DOHH2 (cell line): ENCODE results near the gene DSCAML1.

Experiments
- H3F3A ChIP-seq: fragments of 200-600 bp; sonication (generic), shearing (Covaris generic); 2 replicates; pipeline ENCODE4 v1.6.0; 2016; ENCODE audit warnings: antibody characterized with exemption, mild to moderate bottlenecking; ENCODE audit not compliant: control insufficient read depth, insufficient read depth
- H3K27ac ChIP-seq: fragments of 200-600 bp; sonication (generic); 2 replicates; pipeline ENCODE4 v1.5.1; 2014; ENCODE audit warnings: low read depth, mild to moderate bottlenecking, low read length, moderate library complexity
- H3K27me3 ChIP-seq: fragments of 200-600 bp; sonication (generic); 2 replicates; pipeline ENCODE4 v1.6.1; 2014; ENCODE audit warnings: mild to moderate bottlenecking, low read length, mixed read lengths; ENCODE audit not compliant: control insufficient read depth
- H3K36me3 ChIP-seq: fragments of 200-600 bp; sonication (generic); 2 replicates; pipeline ENCODE4 v1.6.1; 2014; ENCODE audit warnings: mild to moderate bottlenecking, low read length, moderate library complexity, mixed read lengths; ENCODE audit not compliant: control insufficient read depth
- H3K4me1 ChIP-seq: fragments of 200-600 bp; sonication (generic); 2 replicates; pipeline ENCODE4 v1.6.1; 2014; ENCODE audit warnings: mild to moderate bottlenecking, low read length, mixed read lengths; ENCODE audit not compliant: control insufficient read depth
- H3K4me2 ChIP-seq: fragments of 200-600 bp; sonication (generic); 2 replicates; pipeline ENCODE4 v1.6.0; 2014; ENCODE audit warnings: mild to moderate bottlenecking, low read length, moderate library complexity
- H3K4me3 ChIP-seq: fragments of 200-600 bp; sonication (generic); 2 replicates; pipeline ENCODE4 v1.5.1; 2014; ENCODE audit warnings: mild to moderate bottlenecking, low read length, mixed read lengths
- H3K79me2 ChIP-seq: fragments of 200-600 bp; sonication (generic); 2 replicates; pipeline ENCODE4 v1.6.1; 2014; ENCODE audit warnings: mild to moderate bottlenecking, low read length, mixed read lengths; ENCODE audit not compliant: control insufficient read depth
- H3K9me2 ChIP-seq: fragments of 200-600 bp; sonication (generic); replicated peaks from 2 replicates; pipeline ENCODE4 v1.6.1; 2014; ENCODE audit warnings: mild to moderate bottlenecking, low read length, mixed read lengths; ENCODE audit not compliant: control insufficient read depth
- H3K9me3 ChIP-seq: fragments of 200-600 bp; sonication (generic); 2 replicates; pipeline ENCODE4 v1.6.1; 2014; ENCODE audit warnings: antibody characterized with exemption, low read length, mixed read lengths; ENCODE audit not compliant: control insufficient read depth, insufficient read depth
- H4K20me1 ChIP-seq: fragments of 200-600 bp; sonication (generic); 2 replicates; pipeline ENCODE4 v1.6.0; 2014; ENCODE audit warnings: low read depth, mild to moderate bottlenecking, antibody characterized with exemption, low read length, moderate library complexity; ENCODE audit not compliant: control insufficient read depth, insufficient read depth
- EZH2phosphoT487 ChIP-seq: fragments of 200-600 bp; sonication (generic); IDR thresholded peaks from 2 replicates; pipeline ENCODE4 v1.6.1; 2017; ENCODE audit warnings: borderline replicate concordance, mild to moderate bottlenecking, antibody characterized with exemption, low read length, moderate library complexity, mixed read lengths
- TF ChIP-seq, protein P1 (sequence below): fragments of 200-600 bp; sonication (generic); IDR thresholded peaks from one replicate; pipeline ENCODE4 v1.5.1; 2014; ENCODE audit warnings: antibody characterized with exemption, mild to moderate bottlenecking, low read depth, low read length; ENCODE audit not compliant: poor library complexity, severe bottlenecking

The DSCAML1 gene

DNA sequence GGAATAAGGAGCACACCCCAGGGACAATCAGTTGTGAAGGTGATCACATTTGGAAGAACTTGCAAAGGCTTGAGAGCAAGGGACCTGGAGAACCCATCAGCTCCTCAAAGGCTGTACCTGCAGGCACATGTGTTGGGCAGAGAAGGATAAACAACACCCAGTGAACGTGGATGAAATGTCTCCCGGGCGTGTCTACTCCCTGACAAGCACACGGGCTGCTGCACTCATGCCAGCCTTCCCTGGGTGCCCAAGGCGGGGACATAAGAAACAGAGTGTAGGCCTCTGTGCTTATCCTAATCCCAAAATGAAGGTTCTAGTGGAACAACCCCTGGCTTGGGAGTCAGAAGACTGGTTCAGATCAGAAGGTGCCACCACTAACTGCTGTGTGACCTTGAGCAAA is 46.7 kb downstream of the DSCAML1 start:
- TF ChIP-seq, protein P1, sequence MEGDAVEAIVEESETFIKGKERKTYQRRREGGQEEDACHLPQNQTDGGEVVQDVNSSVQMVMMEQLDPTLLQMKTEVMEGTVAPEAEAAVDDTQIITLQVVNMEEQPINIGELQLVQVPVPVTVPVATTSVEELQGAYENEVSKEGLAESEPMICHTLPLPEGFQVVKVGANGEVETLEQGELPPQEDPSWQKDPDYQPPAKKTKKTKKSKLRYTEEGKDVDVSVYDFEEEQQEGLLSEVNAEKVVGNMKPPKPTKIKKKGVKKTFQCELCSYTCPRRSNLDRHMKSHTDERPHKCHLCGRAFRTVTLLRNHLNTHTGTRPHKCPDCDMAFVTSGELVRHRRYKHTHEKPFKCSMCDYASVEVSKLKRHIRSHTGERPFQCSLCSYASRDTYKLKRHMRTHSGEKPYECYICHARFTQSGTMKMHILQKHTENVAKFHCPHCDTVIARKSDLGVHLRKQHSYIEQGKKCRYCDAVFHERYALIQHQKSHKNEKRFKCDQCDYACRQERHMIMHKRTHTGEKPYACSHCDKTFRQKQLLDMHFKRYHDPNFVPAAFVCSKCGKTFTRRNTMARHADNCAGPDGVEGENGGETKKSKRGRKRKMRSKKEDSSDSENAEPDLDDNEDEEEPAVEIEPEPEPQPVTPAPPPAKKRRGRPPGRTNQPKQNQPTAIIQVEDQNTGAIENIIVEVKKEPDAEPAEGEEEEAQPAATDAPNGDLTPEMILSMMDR, result no peak
- TF ChIP-seq EZH2phosphoT487, result no peak
- Histone ChIP-seq H3K27ac (no peak overlapping the region), H3K36me3 (no peaks in the 10 kb centered on the region), H3K4me3 (no peak overlapping the region), H3K27me3 (peaks cover 13% of the 10 kb centered on the region), H3K79me2 (no peaks in the 10 kb centered on the region), H4K20me1 (no peaks in the 10 kb centered on the region), H3K9me2 (no peaks in the 10 kb centered on the region), H3K4me1 (no peaks in the 10 kb centered on the region), H3F3A (no peaks in the 10 kb centered on the region), H3K9me3 (no peaks in the 10 kb centered on the region), H3K4me2 (no peak overlapping the region)

DNA sequence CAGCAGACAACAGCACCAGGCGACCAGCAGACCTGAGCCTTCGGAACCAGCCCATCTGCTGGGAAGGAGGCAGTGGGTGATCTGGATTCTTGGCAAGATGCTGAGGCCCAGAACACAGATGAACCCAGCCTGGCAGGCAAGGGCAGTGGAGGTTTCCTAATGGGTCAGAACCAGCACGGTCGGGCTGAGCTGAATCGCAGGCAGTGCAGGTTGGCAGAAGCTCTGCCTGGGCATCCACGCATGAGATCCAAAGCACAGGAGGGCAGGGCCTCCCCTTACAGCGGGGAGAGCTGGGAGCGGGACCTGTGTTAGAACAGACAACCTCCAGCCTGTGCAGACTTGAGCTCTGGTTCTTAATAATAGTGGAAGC is 47.5 kb downstream of the DSCAML1 start:
- Histone ChIP-seq H3K27me3 (peaks cover 7% of the 10 kb centered on the region), H4K20me1 (no peaks in the 10 kb centered on the region), H3K27ac (no peak overlapping the region), H3K4me1 (no peaks in the 10 kb centered on the region), H3F3A (no peaks in the 10 kb centered on the region), H3K9me2 (no peaks in the 10 kb centered on the region), H3K9me3 (no peaks in the 10 kb centered on the region), H3K36me3 (no peaks in the 10 kb centered on the region), H3K79me2 (no peaks in the 10 kb centered on the region), H3K4me2 (no peak overlapping the region), H3K4me3 (no peak overlapping the region)
- TF ChIP-seq, protein P1, result no peak
- no peak for TF ChIP-seq EZH2phosphoT487

DNA sequence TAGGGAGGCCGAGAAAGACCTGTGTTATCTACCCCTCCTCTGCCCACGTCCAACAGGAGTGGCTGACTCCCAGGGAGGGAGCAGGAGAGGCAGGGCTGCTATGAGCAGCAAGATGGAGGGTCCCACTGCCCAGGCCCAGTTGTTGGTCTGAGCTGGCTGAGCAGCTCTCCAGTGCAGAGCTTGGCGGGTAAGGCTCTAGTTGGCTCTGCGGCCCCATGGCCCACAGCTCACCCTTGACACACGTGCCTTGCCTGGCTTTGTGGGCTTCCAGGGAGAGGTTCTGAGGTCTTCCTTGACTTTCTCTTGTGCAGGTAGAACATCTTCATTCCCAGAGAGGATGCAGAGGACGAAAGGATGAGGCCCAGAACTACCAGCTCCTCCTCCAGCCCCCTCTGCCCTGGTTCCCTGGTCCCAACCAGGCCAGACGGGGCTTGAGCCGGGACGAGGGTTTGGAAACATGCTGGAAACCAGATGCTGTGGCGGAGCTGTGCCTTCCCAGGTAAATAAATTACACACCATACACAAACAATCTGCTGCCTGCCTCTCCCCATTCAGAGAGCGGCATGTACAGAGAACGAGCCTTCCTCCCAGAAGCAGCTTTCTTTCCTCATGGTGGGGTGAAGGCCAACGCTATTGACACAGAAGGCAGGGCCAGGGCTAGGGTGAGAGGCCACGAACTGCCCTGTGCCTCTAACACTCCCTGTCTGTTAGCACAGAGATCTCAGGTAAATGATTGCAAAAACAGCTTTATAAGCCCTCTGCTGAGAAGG is 48.1 kb downstream of the DSCAML1 start:
- no peaks in the 10 kb centered on the region for H3K36me3 ChIP-seq
- H3K4me1 ChIP-seq, result no peaks in the 10 kb centered on the region
- TF ChIP-seq, protein P1, result no peak
- TF ChIP-seq EZH2phosphoT487, result no peak
- H3K79me2 ChIP-seq, result no peaks in the 10 kb centered on the region
- H3K4me3 ChIP-seq, result no peak overlapping the region
- no peaks in the 10 kb centered on the region for H3F3A ChIP-seq
- no peak overlapping the region for H3K4me2 ChIP-seq
- H3K9me2 ChIP-seq, result no peaks in the 10 kb centered on the region
- no peak overlapping the region for H3K27ac ChIP-seq
- H3K27me3 ChIP-seq, result peaks cover 4% of the 10 kb centered on the region
- no peaks in the 10 kb centered on the region for H3K9me3 ChIP-seq
- no peaks in the 10 kb centered on the region for H4K20me1 ChIP-seq
